HG03066 (cell line): ENCODE measurements around the gene PPP6C.
"Not testable (repeated sequence)": the region's sequence is repeated elsewhere in the genome, so short reads cannot be mapped to it uniquely, and the experiment has no call there.

Source experiments
- ATAC-seq: cut with Tn5 transposase; IDR thresholded peaks from one replicate; pipeline ENCODE4 v1.9.1; 2021; ENCODE audit warnings: low read depth; ENCODE audit not compliant: unreplicated experiment

PPP6C gene

DNA sequence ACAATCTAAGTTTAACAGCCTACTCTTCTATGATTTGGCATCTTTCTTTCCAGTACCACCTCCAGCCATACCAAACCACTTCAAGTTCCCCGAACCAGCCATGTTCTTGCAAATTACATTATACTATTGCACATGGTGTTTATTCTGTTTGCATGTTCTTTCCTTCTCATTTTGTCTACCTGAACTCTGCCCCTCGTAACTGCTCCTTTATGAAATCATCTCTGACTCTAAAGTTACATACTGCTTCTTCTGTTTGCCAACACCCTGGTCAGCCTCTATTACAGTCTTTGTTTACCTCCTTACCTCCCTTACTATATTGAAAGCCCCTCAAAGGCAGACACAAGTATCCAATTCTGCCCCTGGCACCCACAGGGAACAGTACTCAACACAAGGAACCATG is 6.0 kb downstream of the PPP6C start:
- no peak for ATAC-seq

DNA sequence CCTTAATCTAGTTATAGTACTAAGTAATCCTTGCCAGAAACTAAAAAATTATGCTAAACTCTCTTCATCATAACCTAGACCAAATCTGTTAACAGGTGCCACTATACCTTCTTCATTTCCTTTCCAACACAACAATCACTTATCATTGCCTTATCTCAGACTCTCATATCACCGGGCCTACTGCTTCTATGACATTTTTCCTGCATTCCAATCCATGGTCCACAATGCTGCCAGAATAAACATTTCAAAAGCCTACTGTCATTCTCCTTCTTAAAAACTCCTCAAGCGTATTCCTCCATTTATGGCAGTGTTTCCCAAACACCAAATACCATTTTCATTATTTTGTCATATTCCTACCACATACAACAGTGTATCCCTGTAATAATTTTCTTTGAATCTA is 6.5 kb downstream of the PPP6C start:
- ATAC-seq, result no peak

DNA sequence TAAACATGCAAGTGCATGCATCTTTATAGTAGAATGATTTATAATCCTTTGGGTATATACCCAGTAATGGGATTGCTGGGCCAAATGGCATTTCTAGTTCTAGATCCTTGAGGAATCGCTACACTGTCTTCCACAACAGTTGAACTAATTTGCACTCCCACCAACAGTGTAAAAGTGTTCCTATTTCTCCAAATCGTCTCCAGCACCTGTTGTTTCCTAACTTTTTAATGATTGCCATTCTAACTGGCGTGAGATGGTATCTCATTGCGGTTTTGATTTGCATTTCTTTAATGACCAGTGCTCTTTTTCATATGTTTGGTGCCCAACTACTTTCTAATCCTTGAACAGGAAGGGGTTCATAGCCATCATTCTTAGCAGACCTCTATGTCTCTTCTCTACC is 7.8 kb downstream of the PPP6C start:
- ATAC-seq, result not testable (repeated sequence)

DNA sequence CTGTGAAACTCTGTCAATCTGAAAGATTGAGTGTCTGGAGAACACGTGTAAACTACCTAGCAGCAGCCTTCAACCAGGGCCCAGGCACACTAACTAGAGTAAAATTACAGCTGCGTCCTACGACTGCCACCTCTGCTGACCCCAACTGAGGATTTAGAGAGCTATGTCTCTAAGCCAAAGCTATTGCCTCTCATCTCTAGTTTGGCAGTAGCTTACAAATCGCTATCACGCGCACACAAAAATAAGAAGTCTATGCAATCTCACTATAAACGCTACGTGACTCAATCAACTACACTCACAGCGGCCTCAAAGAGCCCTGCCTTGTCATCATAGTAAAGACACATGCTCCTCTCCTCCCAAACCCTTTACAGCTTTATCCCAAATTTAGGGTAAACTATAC is 8.7 kb downstream of the PPP6C start:
- no peak for ATAC-seq

DNA sequence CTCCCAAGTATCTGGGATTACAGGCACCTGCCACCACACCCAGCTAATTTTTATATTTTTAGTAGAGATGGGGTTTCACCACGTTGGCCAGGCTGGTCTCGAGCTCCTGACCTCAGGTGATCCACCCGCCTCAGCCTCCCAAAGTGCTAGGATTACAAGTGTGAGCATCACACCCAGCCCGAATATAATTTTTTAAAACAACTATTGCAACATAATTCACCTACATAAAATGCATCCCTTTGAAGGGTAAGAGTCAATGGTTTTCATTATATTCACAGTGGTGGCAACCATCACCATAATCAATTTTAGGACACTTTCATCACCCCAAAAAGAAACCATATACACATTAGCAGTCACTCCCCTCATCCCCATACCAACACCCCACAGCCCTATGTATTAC is 9.8 kb downstream of the PPP6C start:
- ATAC-seq, result not testable (repeated sequence)

DNA sequence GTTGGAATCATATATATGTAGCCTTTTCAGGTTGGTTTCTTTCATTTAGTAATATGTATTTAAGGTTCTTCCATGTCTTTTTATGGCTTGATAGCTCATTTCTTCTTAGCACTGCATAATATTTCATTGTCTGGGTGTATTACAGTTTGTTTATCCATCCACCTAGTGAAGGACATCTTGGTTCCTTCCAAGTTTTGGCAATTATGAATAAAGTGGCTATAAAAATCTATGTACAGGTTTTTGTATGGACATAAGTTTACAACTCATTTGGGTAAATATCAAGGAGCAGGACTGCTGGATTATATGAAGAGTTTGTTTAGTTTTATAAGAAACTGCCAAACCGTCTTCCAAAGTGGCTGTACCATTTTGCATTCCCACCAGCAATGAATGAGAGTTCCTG is 11.7 kb downstream of the PPP6C start:
- no peak for ATAC-seq

DNA sequence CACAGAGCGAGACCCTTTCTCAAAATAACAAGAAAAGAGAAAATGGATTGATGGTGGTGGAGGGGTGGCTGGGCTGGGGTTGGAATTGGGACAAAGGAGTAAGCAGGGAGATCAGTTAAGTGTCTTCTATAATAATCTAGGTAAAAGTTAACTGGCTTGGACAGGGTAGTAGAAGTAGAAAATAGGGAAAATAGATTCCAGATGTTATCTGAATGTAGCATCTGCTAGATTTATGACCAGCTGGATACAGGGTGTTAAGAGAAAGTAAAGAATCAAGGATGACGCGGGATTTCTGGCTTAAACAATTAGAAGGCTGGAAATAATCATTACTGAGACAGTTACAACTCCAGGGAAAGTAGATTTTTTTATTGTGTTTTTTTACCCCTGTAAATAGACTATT is 13.0 kb downstream of the PPP6C start:
- no peak for ATAC-seq

DNA sequence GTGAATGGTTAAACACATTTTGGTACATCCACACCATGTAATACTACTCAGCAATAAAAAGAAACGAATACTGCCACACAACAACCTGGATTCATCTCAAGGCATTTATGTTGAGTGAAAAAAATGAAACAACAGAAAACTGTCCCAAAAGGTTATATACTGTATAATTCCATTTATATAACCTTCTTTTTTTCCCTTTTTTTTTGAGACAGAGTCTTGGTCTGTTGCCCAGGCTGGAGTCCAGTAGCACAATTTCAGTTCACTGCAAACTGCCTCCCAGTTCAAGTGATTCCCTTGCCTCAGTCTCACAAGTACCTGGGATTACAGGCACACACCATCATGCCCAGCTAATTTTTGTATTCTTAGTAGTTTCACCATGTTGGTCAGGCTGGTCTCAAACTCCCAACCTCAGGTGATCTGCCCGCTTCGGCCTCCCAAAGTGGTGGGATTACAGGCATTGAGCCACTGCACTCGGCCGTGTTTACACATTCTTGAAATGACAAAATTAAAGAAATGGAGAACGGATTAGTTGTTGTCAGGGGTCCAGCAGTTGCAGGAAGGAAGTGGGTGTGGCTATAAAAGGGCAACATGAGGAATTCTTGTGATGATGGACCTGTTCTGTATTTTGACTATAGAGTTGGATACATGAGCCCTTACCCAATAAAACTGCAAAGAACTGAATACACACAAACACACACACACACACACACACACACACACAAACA is 17.4 kb downstream of the PPP6C start:
- ATAC-seq, result no peak

DNA sequence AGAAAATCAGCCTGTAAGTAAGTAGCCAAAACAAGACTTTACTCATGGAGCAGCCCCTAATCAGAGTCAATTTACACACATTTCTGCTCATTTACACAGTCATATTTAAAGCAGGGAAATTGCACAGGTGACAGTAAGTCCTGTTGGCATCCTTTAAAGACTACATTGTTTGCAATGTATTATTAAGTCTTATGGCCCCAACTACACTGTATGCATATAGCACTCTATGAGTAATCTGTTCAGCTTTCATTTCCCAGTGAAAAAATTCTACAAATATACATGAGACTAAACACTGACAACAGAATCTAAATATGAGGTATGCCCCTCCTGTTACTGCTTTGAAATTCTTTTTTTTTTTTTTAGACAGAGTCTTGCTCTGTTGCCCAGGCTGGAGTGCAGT is 19.7 kb downstream of the PPP6C start:
- no peak for ATAC-seq

DNA sequence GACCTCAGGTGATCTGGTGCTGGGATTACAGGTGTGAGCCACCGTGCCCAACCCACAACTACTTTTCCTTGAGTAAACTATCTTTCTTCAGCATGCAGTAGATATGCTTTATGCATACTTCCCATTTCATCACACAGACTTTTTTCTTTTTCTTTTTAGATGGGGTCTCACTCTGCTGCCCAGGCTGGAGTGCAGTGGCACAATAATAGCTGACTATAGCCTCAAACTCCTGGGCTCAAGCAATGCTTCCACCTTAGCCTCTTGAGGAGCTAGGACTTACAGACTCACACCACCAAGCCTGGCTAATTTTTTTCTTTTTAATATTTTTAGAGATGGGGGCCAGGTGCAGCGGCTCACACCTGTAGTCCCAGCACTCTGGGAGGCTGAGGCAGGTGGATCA is 22.8 kb downstream of the PPP6C start:
- no peak for ATAC-seq

DNA sequence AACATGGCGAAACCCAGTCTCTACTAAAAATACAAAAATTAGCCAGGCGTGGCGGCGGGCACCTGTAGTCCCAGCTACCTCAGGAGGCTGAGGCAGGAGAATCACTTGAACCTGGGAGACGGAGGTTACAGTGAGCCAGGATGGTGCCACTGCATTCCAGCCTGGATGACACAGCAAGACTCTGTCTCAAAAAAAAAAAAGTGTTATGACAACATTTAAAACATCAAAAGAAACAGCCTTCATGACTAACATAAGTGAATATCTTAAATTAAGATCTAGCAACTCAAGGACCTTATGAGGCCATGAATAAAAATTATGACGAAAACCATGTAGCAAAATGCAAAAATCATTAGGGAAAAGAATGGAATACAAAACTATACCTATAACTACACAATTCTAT is 26.7 kb downstream of the PPP6C start:
- not testable (repeated sequence) for ATAC-seq

DNA sequence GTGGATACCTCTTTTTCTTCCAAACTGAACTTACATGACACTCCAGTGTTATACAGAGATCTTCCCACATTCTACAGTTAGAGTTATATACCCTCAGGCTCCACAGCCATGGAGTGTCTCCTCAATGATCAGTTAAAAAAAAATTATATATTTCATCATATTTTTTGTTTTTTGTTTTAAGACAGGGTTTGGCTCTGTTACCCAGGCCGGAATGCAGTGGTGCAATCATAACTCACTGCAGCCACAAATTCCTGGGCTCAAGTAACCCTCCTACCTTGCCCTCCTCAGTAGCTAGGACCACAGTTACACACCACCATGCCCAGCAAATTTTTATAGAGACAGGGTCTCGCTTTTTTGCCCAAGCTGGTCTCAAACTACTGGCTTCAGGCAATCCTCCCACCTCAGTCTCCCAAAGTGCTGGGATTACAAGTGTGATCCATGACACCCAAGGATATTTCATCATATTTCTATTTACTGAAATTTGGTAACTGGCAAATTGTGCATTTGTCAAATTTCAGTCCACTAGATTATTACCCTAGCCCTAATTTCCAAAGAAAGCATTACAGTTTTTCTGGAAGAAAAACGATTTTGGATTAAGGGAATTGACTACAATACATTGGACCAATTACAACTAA is 28.2 kb downstream of the PPP6C start:
- no peak for ATAC-seq

DNA sequence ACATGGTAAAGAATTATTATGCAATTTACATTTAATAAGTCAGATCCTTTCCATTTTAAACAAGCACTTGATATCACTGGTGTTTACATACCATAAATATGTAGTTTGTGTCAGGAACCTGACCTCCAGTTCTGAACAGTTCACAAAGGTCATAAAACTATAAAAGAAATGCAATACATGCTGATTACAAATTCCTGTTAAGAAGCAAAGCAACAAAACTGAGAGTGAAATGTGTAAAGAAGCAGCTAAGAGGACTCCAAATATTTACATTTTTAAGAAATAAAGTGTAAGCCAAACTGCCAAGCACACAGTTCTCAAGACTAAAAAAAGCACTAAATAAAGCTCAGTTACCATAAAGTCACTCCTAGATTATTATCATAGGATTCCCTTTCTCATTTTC is 28.9 kb downstream of the PPP6C start:
- ATAC-seq, result no peak

DNA sequence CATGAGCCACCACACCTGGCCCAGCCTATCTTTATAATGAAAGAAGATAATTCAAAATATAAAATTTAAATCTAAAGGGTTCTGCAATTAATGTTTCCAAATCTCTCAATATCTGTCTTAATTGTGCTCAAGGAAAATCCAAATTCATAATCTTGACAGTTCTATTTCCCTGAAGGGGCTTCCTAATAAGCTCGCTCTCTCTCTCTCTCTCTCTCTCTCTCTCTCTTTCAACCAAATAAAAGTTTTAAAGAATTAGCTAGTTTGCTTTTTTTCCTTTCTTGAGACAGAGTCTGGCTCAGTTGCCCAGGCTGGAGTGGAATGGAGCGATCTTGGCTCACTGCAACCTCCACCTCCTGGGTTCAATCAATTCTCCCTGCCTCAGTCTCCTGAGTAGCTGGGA is 33.1 kb downstream of the PPP6C start:
- ATAC-seq, result no peak

DNA sequence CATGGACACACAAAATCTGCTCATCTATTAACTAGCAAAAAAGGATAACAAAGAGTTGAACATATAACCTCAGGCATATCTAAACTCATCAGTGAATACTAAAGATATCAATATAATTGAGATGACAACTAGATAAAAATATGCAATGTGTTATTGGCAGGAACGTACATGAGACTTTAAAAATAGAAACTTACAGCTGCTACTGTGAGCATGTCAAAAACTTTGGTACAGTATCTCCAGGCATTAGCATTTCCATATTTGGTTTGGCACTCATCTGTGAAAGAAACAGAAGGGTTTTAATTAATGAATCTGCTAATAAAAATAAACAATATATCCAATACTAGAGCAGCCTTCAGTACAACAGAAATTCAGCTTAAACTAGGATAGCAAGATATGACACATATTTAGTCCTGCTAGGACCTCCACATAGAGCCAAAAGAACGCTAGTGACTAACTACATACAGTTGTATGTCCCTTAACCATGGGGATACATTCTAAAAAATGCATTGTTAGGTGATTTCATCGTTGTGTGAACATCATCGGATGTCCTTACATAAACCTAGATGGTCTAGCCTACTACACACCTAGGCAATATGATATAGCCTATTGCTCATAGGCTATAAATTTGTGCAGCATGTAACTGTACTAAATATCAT is 35.8 kb downstream of the PPP6C start:
- no peak for ATAC-seq

DNA sequence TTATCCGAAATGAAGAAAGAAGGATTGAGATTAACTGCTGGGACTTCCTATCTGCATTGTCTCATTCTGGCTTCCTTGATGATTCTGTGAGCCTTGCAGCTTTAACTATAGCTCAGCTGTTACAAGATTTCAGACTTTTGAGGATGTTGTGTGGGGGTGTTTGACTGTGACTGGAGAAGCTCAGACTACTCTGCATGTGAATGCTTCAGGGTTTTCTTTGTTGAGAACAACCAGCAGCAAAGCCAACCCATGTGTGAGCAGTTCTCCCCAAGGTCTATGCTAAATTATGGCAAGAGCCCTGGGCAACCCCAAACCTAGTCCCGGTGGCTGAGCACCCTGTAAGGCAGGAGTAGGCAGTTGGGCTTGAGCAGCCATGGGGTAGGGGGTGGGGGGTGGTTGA is 37.9 kb downstream of the PPP6C start:
- no peak for ATAC-seq

DNA sequence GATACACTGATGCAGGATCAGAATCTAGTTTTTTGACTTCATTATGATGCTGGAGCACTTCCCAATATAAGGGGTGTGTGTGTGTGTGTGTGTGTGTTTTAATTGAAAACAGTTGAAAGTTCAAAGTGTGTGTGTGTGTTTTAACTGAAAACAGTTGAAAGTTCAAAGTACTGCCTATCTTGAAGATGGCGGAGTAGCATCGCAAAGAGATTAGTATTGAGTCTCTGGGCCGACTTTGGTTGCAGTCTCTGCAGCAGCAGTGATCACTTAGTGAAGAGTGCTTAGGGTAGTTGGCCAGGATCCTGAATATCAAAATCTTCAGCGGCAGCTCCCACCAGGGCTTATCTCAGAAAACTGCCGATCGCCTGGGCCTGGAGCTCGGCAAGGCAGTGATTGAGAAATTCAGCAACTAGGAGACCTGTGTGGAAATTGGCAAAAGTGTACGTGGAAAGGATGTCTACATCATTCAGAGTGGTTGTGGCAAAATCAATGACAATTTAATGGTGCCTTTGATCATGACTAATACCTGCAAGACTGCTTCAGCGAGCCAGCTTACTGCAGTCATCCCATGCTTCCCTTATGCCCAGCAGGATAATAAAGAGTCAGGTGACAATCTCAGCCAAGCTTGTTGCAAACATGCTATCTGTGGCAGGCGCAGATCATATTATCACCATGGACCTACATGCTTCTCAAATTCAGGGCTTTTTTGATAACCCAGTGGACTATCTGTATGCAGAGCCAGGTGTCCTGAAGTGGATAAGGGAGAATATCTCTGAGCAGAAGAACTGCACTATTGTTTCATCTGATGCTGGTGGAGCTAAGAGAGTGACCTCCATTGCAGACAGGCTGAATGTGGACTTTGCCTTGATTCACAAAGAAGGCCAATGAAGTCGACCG is 39.0 kb downstream of the PPP6C start:
- no peak for ATAC-seq

DNA sequence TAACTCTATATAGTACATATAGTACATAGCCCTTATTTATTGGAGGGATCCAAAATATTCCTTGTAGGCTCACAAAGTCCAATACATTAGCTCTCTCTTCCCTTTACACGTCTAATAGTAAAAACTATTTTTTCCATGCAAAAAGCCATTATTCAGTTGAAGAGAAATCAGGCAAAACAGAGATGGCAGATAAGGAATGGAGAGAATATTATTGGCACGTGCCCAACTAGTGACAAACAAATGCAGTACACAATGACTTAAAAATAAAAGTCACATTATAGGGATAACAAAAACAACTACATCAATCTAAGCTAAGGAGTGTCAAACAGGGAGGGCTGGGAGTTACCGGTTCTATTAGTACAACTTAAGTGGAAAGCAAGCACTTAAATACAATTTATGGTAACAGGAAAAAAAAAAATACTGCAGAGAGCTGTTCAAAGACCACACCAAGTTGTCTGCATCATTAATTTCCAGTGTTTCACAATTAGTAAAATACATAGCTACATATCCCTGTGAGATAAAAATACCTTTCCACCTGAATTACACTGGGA is 42.1 kb downstream of the PPP6C start:
- no peak for ATAC-seq

DNA sequence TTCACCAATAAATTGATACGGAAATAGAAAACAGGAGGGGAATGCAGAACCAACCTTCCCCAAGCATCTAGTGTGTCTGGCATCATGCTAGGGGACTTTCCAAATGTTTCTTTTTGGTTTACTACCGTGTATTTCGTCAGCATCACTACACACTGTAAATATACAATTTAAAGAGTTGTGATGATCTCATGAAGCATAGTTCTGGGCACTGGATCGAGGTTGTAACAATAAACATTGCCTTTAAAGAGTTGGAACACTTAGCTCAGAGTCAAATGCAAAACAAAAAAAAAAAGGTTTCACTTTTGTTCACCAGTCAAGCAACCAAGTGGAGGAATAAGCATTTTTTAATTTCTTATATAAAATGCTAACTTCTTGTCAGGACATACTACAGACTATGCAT is 43.4 kb downstream of the PPP6C start:
- ATAC-seq, result no peak

DNA sequence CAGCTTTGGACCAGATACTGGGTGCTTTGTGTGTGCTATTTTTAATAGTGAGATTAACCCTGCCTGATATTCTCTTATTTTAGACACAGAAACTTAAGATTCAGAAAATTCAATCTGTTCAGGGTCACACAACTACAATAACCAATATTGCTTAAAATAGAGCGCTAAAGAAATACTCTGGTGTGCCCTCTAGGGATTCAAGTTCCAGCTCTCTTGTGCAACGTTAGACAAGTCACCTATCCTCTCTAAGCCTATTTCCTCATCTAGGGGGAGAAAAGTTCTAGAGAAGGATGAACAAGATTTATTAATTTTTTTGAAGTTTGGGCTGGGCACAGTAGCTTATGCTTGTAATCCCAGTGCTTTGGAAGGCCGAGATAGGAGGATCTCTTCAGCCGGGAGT is 44.2 kb downstream of the PPP6C start:
- no peak for ATAC-seq
